WTC11 (cell line): ENCODE measurements around the gene BABAM2. TPM values are rescaled to one million over a fixed set of nuclear protein-coding genes. Genes with fewer than 3 reads are reported as not detected.

Source experiments
- ATAC-seq: fragments of 200-7000 bp; cut with Tn5 transposase; 2 replicates; pipeline ENCODE4 v1.10.0; 2021; ENCODE audit warnings: mild to moderate bottlenecking, moderate library complexity
- CTCF ChIA-PET: fragments of 300-600 bp; sonication (Branson Sonifier 250); formaldehyde crosslinking; loops from one replicate; lab custom pipeline; 2021; ENCODE audit warnings: antibody characterized with exemption; lab: Charles Lee
- POLR2A ChIA-PET: fragments of 350-600 bp; sonication (Branson Sonifier 250); formaldehyde crosslinking; loops from one replicate; lab custom pipeline; 2021; ENCODE audit warnings: antibody characterized with exemption; lab: Charles Lee
- DNase-seq: peaks from one replicate; pipeline ENCODE4 v3.0.0; 2021; ENCODE audit warnings: low spot score
- H3K27ac Mint-ChIP-seq: 2 replicates; pipeline ENCODE4 v1.8.0; 2021; ENCODE audit warnings: mixed read lengths
- H3K27me3 Mint-ChIP-seq: 2 replicates; pipeline ENCODE4 v1.8.0; 2021; ENCODE audit warnings: low read depth, mild to moderate bottlenecking, moderate library complexity, mixed read lengths
- H3K36me3 Mint-ChIP-seq: 2 replicates; pipeline ENCODE4 v1.8.0; 2021; ENCODE audit warnings: mixed read lengths
- H3K4me1 Mint-ChIP-seq: 2 replicates; pipeline ENCODE4 v1.8.0; 2022; ENCODE audit warnings: mixed read lengths
- H3K4me3 Mint-ChIP-seq: 2 replicates; pipeline ENCODE4 v1.8.0; 2021; ENCODE audit warnings: mild to moderate bottlenecking, moderate library complexity, mixed read lengths
- H3K9me3 Mint-ChIP-seq: 2 replicates; pipeline ENCODE4 v1.8.0; 2021; ENCODE audit warnings: mixed read lengths
- CBFB ChIP-seq: sonication (generic); formaldehyde crosslinking; IDR thresholded peaks from 2 replicates; pipeline ENCODE4 v1.8.1; 2022; ENCODE audit warnings: mild to moderate bottlenecking, low read depth, missing genetic modification reagents
- CREB1 ChIP-seq: sonication (generic); formaldehyde crosslinking; IDR thresholded peaks from 2 replicates; pipeline ENCODE4 v1.8.0; 2023; ENCODE audit warnings: mild to moderate bottlenecking, missing genetic modification reagents
- ELF4 ChIP-seq: sonication (generic); formaldehyde crosslinking; IDR thresholded peaks from 2 replicates; pipeline ENCODE4 v1.8.1; 2022; ENCODE audit warnings: low read depth, mild to moderate bottlenecking, moderate library complexity, missing genetic modification reagents
- FOXK1 ChIP-seq: sonication (generic); formaldehyde crosslinking; IDR thresholded peaks from 2 replicates; pipeline ENCODE4 v1.8.0; 2022; ENCODE audit warnings: mild to moderate bottlenecking, moderate library complexity, missing genetic modification reagents
- MAX ChIP-seq: sonication (generic); formaldehyde crosslinking; IDR thresholded peaks from 2 replicates; pipeline ENCODE4 v1.8.0; 2022; ENCODE audit warnings: mild to moderate bottlenecking, missing genetic modification reagents
- NFYB ChIP-seq: sonication (generic); formaldehyde crosslinking; conservative IDR thresholded peaks from 2 replicates; pipeline ENCODE4 v1.8.0; 2022; ENCODE audit warnings: low read depth, missing genetic modification reagents
- NR3C1 ChIP-seq: sonication (generic); formaldehyde crosslinking; conservative IDR thresholded peaks from 2 replicates; pipeline ENCODE4 v1.8.1; 2023; ENCODE audit warnings: low read depth, mild to moderate bottlenecking, missing genetic modification reagents
- OVOL2 ChIP-seq: fragments of 250-450 bp; sonication (Bioruptor Pico); IDR thresholded peaks from 2 replicates; pipeline ENCODE4 v1.9.0; 2021; ENCODE audit warnings: mild to moderate bottlenecking, borderline replicate concordance
- SMAD4 ChIP-seq: sonication (generic); formaldehyde crosslinking; IDR thresholded peaks from 2 replicates; pipeline ENCODE4 v1.8.0; 2022; ENCODE audit warnings: mild to moderate bottlenecking, missing genetic modification reagents
- SOX15 ChIP-seq: fragments of 250-450 bp; sonication (Bioruptor Pico); IDR thresholded peaks from 2 replicates; pipeline ENCODE4 v1.9.0; 2021; ENCODE audit warnings: mild to moderate bottlenecking
- USF1 ChIP-seq: sonication (generic); formaldehyde crosslinking; IDR thresholded peaks from 2 replicates; pipeline ENCODE4 v1.8.0; 2022; ENCODE audit warnings: mild to moderate bottlenecking, missing genetic modification reagents
- ZNF138 ChIP-seq: sonication (generic); formaldehyde crosslinking; conservative IDR thresholded peaks from 2 replicates; pipeline ENCODE4 v1.8.1; 2022; ENCODE audit warnings: mild to moderate bottlenecking, moderate library complexity, missing genetic modification reagents
- ZNF263 ChIP-seq: sonication (generic); formaldehyde crosslinking; IDR thresholded peaks from 2 replicates; pipeline ENCODE4 v1.8.1; 2022; ENCODE audit warnings: low read depth, mild to moderate bottlenecking, moderate library complexity, missing genetic modification reagents
- ZNF281 ChIP-seq: sonication (generic); formaldehyde crosslinking; IDR thresholded peaks from 2 replicates; pipeline ENCODE4 v1.8.0; 2023; ENCODE audit warnings: mild to moderate bottlenecking, missing genetic modification reagents
- total RNA-seq: library from RNA; stranded (reverse); gene quantifications from 3 replicates; pipeline ENCODE4 v1.2.3, GENCODE V29; 2021
- TF ChIP-seq, protein P1 (sequence below): fragments of 200-600 bp; IDR thresholded peaks from 2 replicates; pipeline ENCODE4 v1.8.0; 2022; ENCODE audit warnings: antibody characterized with exemption
- TF ChIP-seq, protein P2 (sequence below): sonication (generic); formaldehyde crosslinking; IDR thresholded peaks from 2 replicates; pipeline ENCODE4 v1.8.1; 2022; ENCODE audit warnings: mild to moderate bottlenecking, missing genetic modification reagents, moderate library complexity, borderline replicate concordance
- TF ChIP-seq, protein P3 (sequence below): sonication (generic); formaldehyde crosslinking; IDR thresholded peaks from 2 replicates; pipeline ENCODE4 v1.8.1; 2023; ENCODE audit warnings: mild to moderate bottlenecking, missing genetic modification reagents, borderline replicate concordance
- TF ChIP-seq, protein P4 (sequence below): sonication (generic); formaldehyde crosslinking; IDR thresholded peaks from 2 replicates; pipeline ENCODE4 v1.8.1; 2023; ENCODE audit warnings: mild to moderate bottlenecking, missing genetic modification reagents
- TF ChIP-seq, protein P5 (sequence below): sonication (generic); formaldehyde crosslinking; IDR thresholded peaks from 2 replicates; pipeline ENCODE4 v1.8.1; 2023; ENCODE audit warnings: mild to moderate bottlenecking, missing genetic modification reagents, moderate library complexity
- TF ChIP-seq, protein P6 (sequence below): sonication (generic); formaldehyde crosslinking; IDR thresholded peaks from 2 replicates; pipeline ENCODE4 v1.8.1; 2023; ENCODE audit warnings: mild to moderate bottlenecking, missing genetic modification reagents, moderate library complexity

Gene BABAM2
- total RNA-seq, 1 experiment from 2014 or later: 16.5 TPM

GRCh38 chr2:28182348-28182747, 291.8 kb downstream of the BABAM2 start:
- Mint-ChIP-seq H3K36me3 (no peaks in the 10 kb centered on the region), H3K27ac (no peak overlapping the region), H3K4me1 (no peaks in the 10 kb centered on the region), H3K9me3 (peaks cover 12% of the 10 kb centered on the region), H3K27me3 (no peaks in the 10 kb centered on the region; the same call in 1 of the 2 replicates), H3K4me3 (no peak overlapping the region)
- CTCF ChIA-PET: no interaction called here
- TF ChIP-seq, protein P1, sequence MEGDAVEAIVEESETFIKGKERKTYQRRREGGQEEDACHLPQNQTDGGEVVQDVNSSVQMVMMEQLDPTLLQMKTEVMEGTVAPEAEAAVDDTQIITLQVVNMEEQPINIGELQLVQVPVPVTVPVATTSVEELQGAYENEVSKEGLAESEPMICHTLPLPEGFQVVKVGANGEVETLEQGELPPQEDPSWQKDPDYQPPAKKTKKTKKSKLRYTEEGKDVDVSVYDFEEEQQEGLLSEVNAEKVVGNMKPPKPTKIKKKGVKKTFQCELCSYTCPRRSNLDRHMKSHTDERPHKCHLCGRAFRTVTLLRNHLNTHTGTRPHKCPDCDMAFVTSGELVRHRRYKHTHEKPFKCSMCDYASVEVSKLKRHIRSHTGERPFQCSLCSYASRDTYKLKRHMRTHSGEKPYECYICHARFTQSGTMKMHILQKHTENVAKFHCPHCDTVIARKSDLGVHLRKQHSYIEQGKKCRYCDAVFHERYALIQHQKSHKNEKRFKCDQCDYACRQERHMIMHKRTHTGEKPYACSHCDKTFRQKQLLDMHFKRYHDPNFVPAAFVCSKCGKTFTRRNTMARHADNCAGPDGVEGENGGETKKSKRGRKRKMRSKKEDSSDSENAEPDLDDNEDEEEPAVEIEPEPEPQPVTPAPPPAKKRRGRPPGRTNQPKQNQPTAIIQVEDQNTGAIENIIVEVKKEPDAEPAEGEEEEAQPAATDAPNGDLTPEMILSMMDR: no peak
- no peak for TF ChIP-seq CREB1 (CRISPR knock-in tag)
- no peak for TF ChIP-seq ZNF281 (CRISPR knock-in tag)
- TF ChIP-seq ELF4 (CRISPR knock-in tag): no peak
- TF ChIP-seq OVOL2 (CRISPR knock-in tag): no peak
- TF ChIP-seq, protein P2, sequence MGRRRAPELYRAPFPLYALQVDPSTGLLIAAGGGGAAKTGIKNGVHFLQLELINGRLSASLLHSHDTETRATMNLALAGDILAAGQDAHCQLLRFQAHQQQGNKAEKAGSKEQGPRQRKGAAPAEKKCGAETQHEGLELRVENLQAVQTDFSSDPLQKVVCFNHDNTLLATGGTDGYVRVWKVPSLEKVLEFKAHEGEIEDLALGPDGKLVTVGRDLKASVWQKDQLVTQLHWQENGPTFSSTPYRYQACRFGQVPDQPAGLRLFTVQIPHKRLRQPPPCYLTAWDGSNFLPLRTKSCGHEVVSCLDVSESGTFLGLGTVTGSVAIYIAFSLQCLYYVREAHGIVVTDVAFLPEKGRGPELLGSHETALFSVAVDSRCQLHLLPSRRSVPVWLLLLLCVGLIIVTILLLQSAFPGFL (CRISPR knock-in tag): no peak
- no peak for TF ChIP-seq FOXK1 (CRISPR knock-in tag)
- TF ChIP-seq NFYB (CRISPR knock-in tag): no peak
- TF ChIP-seq ZNF138 (CRISPR knock-in tag): no peak
- TF ChIP-seq, protein P3, sequence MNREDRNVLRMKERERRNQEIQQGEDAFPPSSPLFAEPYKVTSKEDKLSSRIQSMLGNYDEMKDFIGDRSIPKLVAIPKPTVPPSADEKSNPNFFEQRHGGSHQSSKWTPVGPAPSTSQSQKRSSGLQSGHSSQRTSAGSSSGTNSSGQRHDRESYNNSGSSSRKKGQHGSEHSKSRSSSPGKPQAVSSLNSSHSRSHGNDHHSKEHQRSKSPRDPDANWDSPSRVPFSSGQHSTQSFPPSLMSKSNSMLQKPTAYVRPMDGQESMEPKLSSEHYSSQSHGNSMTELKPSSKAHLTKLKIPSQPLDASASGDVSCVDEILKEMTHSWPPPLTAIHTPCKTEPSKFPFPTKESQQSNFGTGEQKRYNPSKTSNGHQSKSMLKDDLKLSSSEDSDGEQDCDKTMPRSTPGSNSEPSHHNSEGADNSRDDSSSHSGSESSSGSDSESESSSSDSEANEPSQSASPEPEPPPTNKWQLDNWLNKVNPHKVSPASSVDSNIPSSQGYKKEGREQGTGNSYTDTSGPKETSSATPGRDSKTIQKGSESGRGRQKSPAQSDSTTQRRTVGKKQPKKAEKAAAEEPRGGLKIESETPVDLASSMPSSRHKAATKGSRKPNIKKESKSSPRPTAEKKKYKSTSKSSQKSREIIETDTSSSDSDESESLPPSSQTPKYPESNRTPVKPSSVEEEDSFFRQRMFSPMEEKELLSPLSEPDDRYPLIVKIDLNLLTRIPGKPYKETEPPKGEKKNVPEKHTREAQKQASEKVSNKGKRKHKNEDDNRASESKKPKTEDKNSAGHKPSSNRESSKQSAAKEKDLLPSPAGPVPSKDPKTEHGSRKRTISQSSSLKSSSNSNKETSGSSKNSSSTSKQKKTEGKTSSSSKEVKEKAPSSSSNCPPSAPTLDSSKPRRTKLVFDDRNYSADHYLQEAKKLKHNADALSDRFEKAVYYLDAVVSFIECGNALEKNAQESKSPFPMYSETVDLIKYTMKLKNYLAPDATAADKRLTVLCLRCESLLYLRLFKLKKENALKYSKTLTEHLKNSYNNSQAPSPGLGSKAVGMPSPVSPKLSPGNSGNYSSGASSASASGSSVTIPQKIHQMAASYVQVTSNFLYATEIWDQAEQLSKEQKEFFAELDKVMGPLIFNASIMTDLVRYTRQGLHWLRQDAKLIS (CRISPR knock-in tag): no peak
- TF ChIP-seq SOX15 (CRISPR knock-in tag): no peak
- no peak for TF ChIP-seq ZNF263 (CRISPR knock-in tag)
- TF ChIP-seq NR3C1 (CRISPR knock-in tag): no peak
- TF ChIP-seq, protein P4, sequence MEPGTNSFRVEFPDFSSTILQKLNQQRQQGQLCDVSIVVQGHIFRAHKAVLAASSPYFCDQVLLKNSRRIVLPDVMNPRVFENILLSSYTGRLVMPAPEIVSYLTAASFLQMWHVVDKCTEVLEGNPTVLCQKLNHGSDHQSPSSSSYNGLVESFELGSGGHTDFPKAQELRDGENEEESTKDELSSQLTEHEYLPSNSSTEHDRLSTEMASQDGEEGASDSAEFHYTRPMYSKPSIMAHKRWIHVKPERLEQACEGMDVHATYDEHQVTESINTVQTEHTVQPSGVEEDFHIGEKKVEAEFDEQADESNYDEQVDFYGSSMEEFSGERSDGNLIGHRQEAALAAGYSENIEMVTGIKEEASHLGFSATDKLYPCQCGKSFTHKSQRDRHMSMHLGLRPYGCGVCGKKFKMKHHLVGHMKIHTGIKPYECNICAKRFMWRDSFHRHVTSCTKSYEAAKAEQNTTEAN (CRISPR knock-in tag): no peak
- POLR2A ChIA-PET: no interaction called here
- ATAC-seq (no peak), DNase-seq (no peak)

DNA sequence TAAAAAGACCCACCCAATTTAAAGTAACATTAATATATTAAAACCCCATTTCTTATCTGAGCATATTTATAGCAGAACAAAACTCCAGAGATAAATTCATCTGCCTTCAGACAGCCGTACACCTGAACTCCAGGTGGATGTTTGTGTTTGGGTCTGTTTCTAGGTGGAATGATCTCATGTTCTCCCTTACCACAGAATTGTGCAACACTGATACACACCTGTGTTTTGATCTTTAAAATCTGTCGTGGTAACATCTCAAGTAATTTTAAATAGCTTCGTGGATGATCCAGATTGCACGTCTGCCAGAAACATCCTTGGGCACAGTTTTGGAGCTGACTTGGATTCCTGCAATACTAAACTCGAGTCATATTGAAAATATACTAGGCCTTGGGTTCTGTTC, 294.6 kb downstream of the BABAM2 start:
- Mint-ChIP-seq H3K4me1 (no peaks in the 10 kb centered on the region), H3K9me3 (peaks cover 6% of the 10 kb centered on the region; the same call in 1 of the 2 replicates), H3K27me3 (no peaks in the 10 kb centered on the region), H3K36me3 (no peaks in the 10 kb centered on the region), H3K27ac (no peak overlapping the region), H3K4me3 (no peak overlapping the region)
- ATAC-seq: no peak
- ChIA-PET CTCF (no interaction called here), POLR2A (no interaction called here)
- no peak for DNase-seq
- TF ChIP-seq, protein P5, sequence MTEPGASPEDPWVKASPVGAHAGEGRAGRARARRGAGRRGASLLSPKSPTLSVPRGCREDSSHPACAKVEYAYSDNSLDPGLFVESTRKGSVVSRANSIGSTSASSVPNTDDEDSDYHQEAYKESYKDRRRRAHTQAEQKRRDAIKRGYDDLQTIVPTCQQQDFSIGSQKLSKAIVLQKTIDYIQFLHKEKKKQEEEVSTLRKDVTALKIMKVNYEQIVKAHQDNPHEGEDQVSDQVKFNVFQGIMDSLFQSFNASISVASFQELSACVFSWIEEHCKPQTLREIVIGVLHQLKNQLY (CRISPR knock-in tag): no peak
- TF ChIP-seq CBFB (CRISPR knock-in tag) (no peak), SMAD4 (CRISPR knock-in tag) (no peak), MAX (CRISPR knock-in tag) (no peak), USF1 (CRISPR knock-in tag) (no peak), CREB1 (CRISPR knock-in tag) (no peak)
- TF ChIP-seq, protein P6, sequence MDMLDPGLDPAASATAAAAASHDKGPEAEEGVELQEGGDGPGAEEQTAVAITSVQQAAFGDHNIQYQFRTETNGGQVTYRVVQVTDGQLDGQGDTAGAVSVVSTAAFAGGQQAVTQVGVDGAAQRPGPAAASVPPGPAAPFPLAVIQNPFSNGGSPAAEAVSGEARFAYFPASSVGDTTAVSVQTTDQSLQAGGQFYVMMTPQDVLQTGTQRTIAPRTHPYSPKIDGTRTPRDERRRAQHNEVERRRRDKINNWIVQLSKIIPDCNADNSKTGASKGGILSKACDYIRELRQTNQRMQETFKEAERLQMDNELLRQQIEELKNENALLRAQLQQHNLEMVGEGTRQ (CRISPR knock-in tag): no peak
- TF ChIP-seq, protein P4 (CRISPR knock-in tag): no peak
